Measurements from ENCODE around the gene CACNA1C.

The CACNA1C gene

GRCh38 chr12:2360630-2361170 is 307.9 kb downstream of the CACNA1C start:
- TF ChIP-seq EZH2 (IDR thresholded peaks at IDR 0.05; ENCODE audit: borderline replicate concordance, low read depth, low read length, severe bottlenecking) (no peak), CTCF (IDR thresholded peaks at IDR 0.05; ENCODE audit: borderline replicate concordance, extremely low read depth, low read length, poor library complexity, severe bottlenecking) (peak; percentile 10)
- H3K4me2 ChIP-seq (ENCODE audit: insufficient read depth, low read length) = no peak overlapping the region
- no peak for DNase-seq

GRCh38 chr12:2363836-2364609 is 311.2 kb downstream of the CACNA1C start:
- Histone ChIP-seq H3K9me3 (ENCODE audit: insufficient read depth, low read length, severe bottlenecking) (no peaks in the 10 kb centered on the region), H3K79me2 (ENCODE audit: insufficient read depth, low read length) (no peaks in the 10 kb centered on the region), H3K4me1 (ENCODE audit: insufficient read depth, low read length) (no peaks in the 10 kb centered on the region), H3K4me3 (ENCODE audit: low read depth in 1 of 2, low read length in 2 of 2) (no peak overlapping the region), H3K4me2 (ENCODE audit: insufficient read depth, low read length) (no peak overlapping the region), H3K9ac (ENCODE audit: low read depth, low read length) (no peak overlapping the region), H3K27me3 (ENCODE audit: insufficient read depth, low read length, poor library complexity) (peaks cover 3% of the 10 kb centered on the region), H4K20me1 (ENCODE audit: insufficient read depth, low read length) (no peaks in the 10 kb centered on the region), H3K36me3 (ENCODE audit: insufficient read depth, low read length) (no peaks in the 10 kb centered on the region), H3K27ac (ENCODE audit: low read length) (no peak overlapping the region), H2AFZ (ENCODE audit: low read depth, low read length) (no peak overlapping the region)
- TF ChIP-seq CTCF (IDR thresholded peaks at IDR 0.05; ENCODE audit: borderline replicate concordance, extremely low read depth, low read length, poor library complexity, severe bottlenecking) = no peak
- ATAC-seq (ENCODE audit: insufficient read depth, low read depth) (no peak), DNase-seq (no peak)

More at GRCh38 chr12:2360630-2361170, 307.9 kb downstream of the CACNA1C start:
- Histone ChIP-seq H3K9me3 (ENCODE audit: insufficient read depth, low read length, severe bottlenecking) (no peaks in the 10 kb centered on the region), H3K4me3 (ENCODE audit: low read depth in 1 of 2, low read length in 2 of 2) (no peak overlapping the region), H3K27ac (ENCODE audit: low read length) (no peak overlapping the region), H4K20me1 (ENCODE audit: insufficient read depth, low read length) (no peaks in the 10 kb centered on the region), H3K4me1 (ENCODE audit: insufficient read depth, low read length) (peaks cover 9% of the 10 kb centered on the region), H3K27me3 (ENCODE audit: insufficient read depth, low read length, poor library complexity) (peaks cover 10% of the 10 kb centered on the region), H3K36me3 (ENCODE audit: insufficient read depth, low read length) (no peaks in the 10 kb centered on the region), H2AFZ (ENCODE audit: low read depth, low read length) (no peak overlapping the region), H3K79me2 (ENCODE audit: insufficient read depth, low read length) (no peaks in the 10 kb centered on the region), H3K9ac (ENCODE audit: low read depth, low read length) (no peak overlapping the region)
- no peak for ATAC-seq (ENCODE audit: insufficient read depth, low read depth)

GRCh38 chr12:2364631-2365051 is 311.9 kb downstream of the CACNA1C start:
- no peaks in the 10 kb centered on the region for H4K20me1 ChIP-seq (ENCODE audit: insufficient read depth, low read length)
- no peak overlapping the region for H3K27ac ChIP-seq (ENCODE audit: low read length)
- no peak for DNase-seq

More at GRCh38 chr12:2364631-2365051, 311.9 kb downstream of the CACNA1C start:
- Histone ChIP-seq H3K36me3 (ENCODE audit: insufficient read depth, low read length) (no peaks in the 10 kb centered on the region), H3K4me3 (ENCODE audit: low read depth in 1 of 2, low read length in 2 of 2) (no peak overlapping the region), H3K79me2 (ENCODE audit: insufficient read depth, low read length) (no peaks in the 10 kb centered on the region), H3K4me2 (ENCODE audit: insufficient read depth, low read length) (no peak overlapping the region), H3K27me3 (ENCODE audit: insufficient read depth, low read length, poor library complexity) (peaks cover 3% of the 10 kb centered on the region), H3K9me3 (ENCODE audit: insufficient read depth, low read length, severe bottlenecking) (no peaks in the 10 kb centered on the region), H2AFZ (ENCODE audit: low read depth, low read length) (no peak overlapping the region), H3K4me1 (ENCODE audit: insufficient read depth, low read length) (no peaks in the 10 kb centered on the region), H3K9ac (ENCODE audit: low read depth, low read length) (no peak overlapping the region)
- no peak for TF ChIP-seq EZH2 (IDR thresholded peaks at IDR 0.05; ENCODE audit: borderline replicate concordance, low read depth, low read length, severe bottlenecking)
- TF ChIP-seq CTCF (IDR thresholded peaks at IDR 0.05; ENCODE audit: borderline replicate concordance, extremely low read depth, low read length, poor library complexity, severe bottlenecking) = no peak
- ATAC-seq (ENCODE audit: insufficient read depth, low read depth) = no peak

Data from DND-41 (cell line).